Activated naive CD8-positive, alpha-beta T cell (primary cell): ENCODE measurements around the gene PRCC.
A peak's percentile ranks its signal among the peaks of the same experiment; 100 is the strongest.

Experiments used
- H3K27ac Mint-ChIP-seq: one replicate; pipeline ENCODE4 v1.8.0; 2021; ENCODE audit warnings: mixed read lengths
- H3K27me3 Mint-ChIP-seq: one replicate; pipeline ENCODE4 v1.8.0; 2021; ENCODE audit warnings: mixed read lengths
- H3K36me3 Mint-ChIP-seq: one replicate; pipeline ENCODE4 v1.8.0; 2021; ENCODE audit warnings: mixed read lengths
- H3K4me1 Mint-ChIP-seq: one replicate; pipeline ENCODE4 v1.8.0; 2021; ENCODE audit warnings: low read depth, mixed read lengths
- H3K4me3 Mint-ChIP-seq: one replicate; pipeline ENCODE4 v1.8.0; 2021; ENCODE audit warnings: mild to moderate bottlenecking, mixed read lengths
- H3K9me3 Mint-ChIP-seq: one replicate; pipeline ENCODE4 v1.8.0; 2021; ENCODE audit warnings: low read depth, mixed read lengths

The PRCC gene

GRCh38 chr1:156807627-156808026, 40.3 kb downstream of the PRCC start:
- H3K27ac Mint-ChIP-seq: peak overlapping the region; percentile 16
- peaks cover 26% of the 10 kb centered on the region for H3K36me3 Mint-ChIP-seq
- peaks cover 42% of the 10 kb centered on the region for H3K4me1 Mint-ChIP-seq
- no peaks in the 10 kb centered on the region for H3K9me3 Mint-ChIP-seq
- H3K4me3 Mint-ChIP-seq: peak overlapping the region; percentile 38
- H3K27me3 Mint-ChIP-seq: no peaks in the 10 kb centered on the region

- Mint-ChIP-seq H3K4me3 (no peak overlapping the region), H3K27ac (no peak overlapping the region), H3K4me1 (peaks cover 49% of the 10 kb centered on the region), H3K9me3 (no peaks in the 10 kb centered on the region), H3K27me3 (no peaks in the 10 kb centered on the region), H3K36me3 (peaks cover 32% of the 10 kb centered on the region)
Observed at GRCh38 chr1:156808186-156809030, 41.1 kb downstream of the PRCC start.

GRCh38 chr1:156809281-156809680, 41.9 kb downstream of the PRCC start:
- Mint-ChIP-seq H3K36me3 (peaks cover 32% of the 10 kb centered on the region), H3K4me3 (no peak overlapping the region), H3K27me3 (no peaks in the 10 kb centered on the region), H3K9me3 (no peaks in the 10 kb centered on the region), H3K27ac (no peak overlapping the region), H3K4me1 (peaks cover 51% of the 10 kb centered on the region)

- Mint-ChIP-seq H3K27ac (no peak overlapping the region), H3K4me1 (peaks cover 57% of the 10 kb centered on the region), H3K36me3 (peaks cover 35% of the 10 kb centered on the region), H3K4me3 (no peak overlapping the region), H3K9me3 (no peaks in the 10 kb centered on the region), H3K27me3 (no peaks in the 10 kb centered on the region)
Observed at GRCh38 chr1:156809711-156810366, 42.5 kb downstream of the PRCC start.

GRCh38 chr1:156811168-156811567, 43.8 kb downstream of the PRCC start:
- Mint-ChIP-seq H3K27me3 (no peaks in the 10 kb centered on the region), H3K9me3 (no peaks in the 10 kb centered on the region), H3K4me3 (peak overlapping the region; percentile 93), H3K36me3 (peaks cover 38% of the 10 kb centered on the region), H3K27ac (peak overlapping the region; percentile 72), H3K4me1 (peaks cover 62% of the 10 kb centered on the region)

- no peaks in the 10 kb centered on the region for H3K9me3 Mint-ChIP-seq
- peak overlapping the region; percentile 72 for H3K27ac Mint-ChIP-seq
- H3K4me1 Mint-ChIP-seq: peaks cover 62% of the 10 kb centered on the region
- H3K4me3 Mint-ChIP-seq: peak overlapping the region; percentile 93
- peaks cover 32% of the 10 kb centered on the region for H3K36me3 Mint-ChIP-seq
- H3K27me3 Mint-ChIP-seq: no peaks in the 10 kb centered on the region
Observed at GRCh38 chr1:156812293-156812990, 45.1 kb downstream of the PRCC start.

GRCh38 chr1:156813298-156813697, 46.0 kb downstream of the PRCC start:
- Mint-ChIP-seq H3K27me3 (no peaks in the 10 kb centered on the region), H3K4me1 (peaks cover 57% of the 10 kb centered on the region), H3K27ac (peak overlapping the region; percentile 72), H3K36me3 (peaks cover 29% of the 10 kb centered on the region), H3K9me3 (no peaks in the 10 kb centered on the region), H3K4me3 (peak overlapping the region; percentile 93)

- Mint-ChIP-seq H3K27me3 (no peaks in the 10 kb centered on the region), H3K4me1 (peaks cover 56% of the 10 kb centered on the region), H3K9me3 (no peaks in the 10 kb centered on the region), H3K4me3 (peak overlapping the region; percentile 93), H3K36me3 (peaks cover 29% of the 10 kb centered on the region), H3K27ac (peak overlapping the region; percentile 99)
Observed at GRCh38 chr1:156813750-156814570, 46.6 kb downstream of the PRCC start.

GRCh38 chr1:156814571-156815260, 47.4 kb downstream of the PRCC start:
- Mint-ChIP-seq H3K4me1 (peaks cover 54% of the 10 kb centered on the region), H3K27ac (peak overlapping the region; percentile 99), H3K9me3 (no peaks in the 10 kb centered on the region), H3K36me3 (peaks cover 29% of the 10 kb centered on the region), H3K27me3 (no peaks in the 10 kb centered on the region), H3K4me3 (peak overlapping the region; percentile 93)

GRCh38 chr1:156815307-156815826, 48.0 kb downstream of the PRCC start:
- Mint-ChIP-seq H3K36me3 (peaks cover 29% of the 10 kb centered on the region), H3K9me3 (no peaks in the 10 kb centered on the region), H3K27ac (peak overlapping the region; percentile 99), H3K4me3 (peak overlapping the region; percentile 93), H3K4me1 (peaks cover 54% of the 10 kb centered on the region), H3K27me3 (no peaks in the 10 kb centered on the region)

- peak overlapping the region; percentile 93 for H3K4me3 Mint-ChIP-seq
- H3K27me3 Mint-ChIP-seq: no peaks in the 10 kb centered on the region
- peaks cover 52% of the 10 kb centered on the region for H3K4me1 Mint-ChIP-seq
- H3K9me3 Mint-ChIP-seq: no peaks in the 10 kb centered on the region
- peak overlapping the region; percentile 99 for H3K27ac Mint-ChIP-seq
- H3K36me3 Mint-ChIP-seq: peaks cover 29% of the 10 kb centered on the region
Observed at GRCh38 chr1:156815961-156816422, 48.7 kb downstream of the PRCC start.

- no peaks in the 10 kb centered on the region for H3K27me3 Mint-ChIP-seq
- H3K9me3 Mint-ChIP-seq: no peaks in the 10 kb centered on the region
- peaks cover 52% of the 10 kb centered on the region for H3K4me1 Mint-ChIP-seq
- peak within 1 kb of the TSS; percentile 99 for H3K27ac Mint-ChIP-seq
- H3K4me3 Mint-ChIP-seq: peak within 1 kb of the TSS; percentile 93
- peaks cover 21% of the 10 kb centered on the region for H3K36me3 Mint-ChIP-seq
Observed at GRCh38 chr1:156816561-156817328, 49.4 kb downstream of the PRCC start, which contains the start of gene SH2D2A. Gene SH2D2A (minus strand): TSS chr1:156816848. CDS start chr1:156816708, 140 bp downstream.

- H3K36me3 Mint-ChIP-seq: no peaks in the 10 kb centered on the region
- H3K4me3 Mint-ChIP-seq: peak overlapping the region; percentile 6
- no peaks in the 10 kb centered on the region for H3K9me3 Mint-ChIP-seq
- H3K4me1 Mint-ChIP-seq: peaks cover 30% of the 10 kb centered on the region
- H3K27ac Mint-ChIP-seq: peak overlapping the region; percentile 47
- H3K27me3 Mint-ChIP-seq: no peaks in the 10 kb centered on the region
Observed at GRCh38 chr1:156821801-156822200, 54.5 kb downstream of the PRCC start.
